SIG-M5 (cell line): ENCODE results near the gene GJB2.

Source experiments
- DNase-seq: peaks from one replicate; lab custom pipeline; 2025; lab: John Stamatoyannopoulos, UW

Gene GJB2

GRCh38 chr13:20192158-20192835, 441 bp downstream of the GJB2 start:
- DNase-seq, result no peak

DNA sequence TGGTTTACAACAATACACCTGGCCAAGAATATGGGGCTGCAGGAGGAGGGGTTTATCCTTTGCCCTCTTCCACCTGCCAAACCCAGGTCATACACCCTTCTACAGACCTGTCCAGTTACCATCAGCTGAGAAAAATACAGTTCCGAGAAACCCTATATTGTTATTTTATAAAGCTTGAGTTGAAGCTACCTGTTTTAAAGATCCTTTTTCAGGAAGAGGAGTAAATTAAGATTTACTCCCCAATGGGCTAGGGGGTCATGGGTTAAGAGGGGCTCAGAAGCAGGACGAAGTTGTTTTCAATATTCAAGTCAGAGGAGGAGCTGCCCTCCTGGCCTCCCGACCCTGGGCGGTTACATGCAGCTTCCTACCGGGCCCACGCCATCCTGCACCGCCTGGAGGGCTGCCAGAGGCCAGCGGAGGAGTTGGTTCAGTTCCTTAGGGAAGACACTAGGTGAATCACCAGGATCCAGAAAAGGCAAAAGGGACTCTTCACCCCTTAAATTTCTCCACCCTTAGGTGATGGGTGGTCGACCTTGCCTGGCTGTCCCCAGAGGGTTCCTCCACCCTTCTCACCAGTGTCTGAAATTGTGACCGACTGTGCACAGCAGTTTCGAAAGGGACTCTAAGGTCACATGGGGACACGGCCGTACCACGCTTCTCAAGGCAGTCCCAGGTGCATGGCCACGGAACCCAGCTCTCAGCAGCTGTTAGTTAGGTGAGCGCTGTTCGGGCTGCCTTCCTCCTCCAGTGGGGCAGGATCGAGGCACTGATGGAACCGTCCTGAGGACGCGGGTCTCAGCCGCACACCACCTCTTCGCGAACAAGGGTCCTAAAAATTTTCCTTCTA, 1.2 kb downstream of the GJB2 start:
- DNase-seq, result no peak

- no peak for DNase-seq
These were observed 2.0 kb downstream of the GJB2 start for GRCh38 chr13:20190481-20191310.

DNA sequence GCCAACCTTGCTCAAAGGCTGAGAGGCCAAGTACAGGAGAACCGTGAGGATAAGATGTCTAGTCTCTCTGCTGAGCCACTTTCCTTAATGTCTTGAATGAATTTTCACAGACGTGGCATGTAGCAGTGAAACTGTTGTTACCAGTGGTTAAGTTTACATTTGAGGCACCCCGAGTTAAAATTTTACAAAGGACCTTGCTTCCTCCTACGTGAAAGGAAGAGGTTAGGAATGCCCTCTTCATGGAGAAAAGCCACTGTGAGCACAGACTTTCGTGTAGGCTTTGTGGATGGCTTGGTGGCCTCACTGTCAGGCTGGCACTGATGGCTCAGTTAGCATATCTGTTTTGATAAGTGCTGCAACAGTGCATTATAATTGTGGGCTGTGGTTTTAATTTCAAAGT, 2.7 kb downstream of the GJB2 start:
- no peak for DNase-seq

- peak; percentile 52 for DNase-seq
These were observed 3.8 kb downstream of the GJB2 start for GRCh38 chr13:20188667-20189553.

DNA sequence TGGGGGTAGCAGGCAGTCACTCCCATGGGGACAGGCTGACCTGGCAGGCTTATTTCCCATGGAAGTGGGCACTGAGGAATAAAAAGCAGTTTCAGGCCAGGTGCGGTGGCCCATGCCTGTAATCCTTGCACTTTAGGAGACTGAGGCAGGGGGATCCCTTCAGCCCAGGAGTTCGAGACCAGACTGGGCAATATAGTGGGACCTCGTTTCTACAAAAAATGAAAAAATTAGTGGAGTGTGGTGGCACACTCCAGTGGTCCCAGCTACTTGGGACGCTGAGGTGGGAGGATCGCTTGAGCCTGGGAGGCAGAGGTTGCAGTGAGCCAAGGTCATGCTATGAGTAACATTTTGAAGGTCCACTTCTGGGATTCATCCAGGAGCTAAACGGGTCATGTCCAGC, 6.0 kb downstream of the GJB2 start:
- no peak for DNase-seq

DNA sequence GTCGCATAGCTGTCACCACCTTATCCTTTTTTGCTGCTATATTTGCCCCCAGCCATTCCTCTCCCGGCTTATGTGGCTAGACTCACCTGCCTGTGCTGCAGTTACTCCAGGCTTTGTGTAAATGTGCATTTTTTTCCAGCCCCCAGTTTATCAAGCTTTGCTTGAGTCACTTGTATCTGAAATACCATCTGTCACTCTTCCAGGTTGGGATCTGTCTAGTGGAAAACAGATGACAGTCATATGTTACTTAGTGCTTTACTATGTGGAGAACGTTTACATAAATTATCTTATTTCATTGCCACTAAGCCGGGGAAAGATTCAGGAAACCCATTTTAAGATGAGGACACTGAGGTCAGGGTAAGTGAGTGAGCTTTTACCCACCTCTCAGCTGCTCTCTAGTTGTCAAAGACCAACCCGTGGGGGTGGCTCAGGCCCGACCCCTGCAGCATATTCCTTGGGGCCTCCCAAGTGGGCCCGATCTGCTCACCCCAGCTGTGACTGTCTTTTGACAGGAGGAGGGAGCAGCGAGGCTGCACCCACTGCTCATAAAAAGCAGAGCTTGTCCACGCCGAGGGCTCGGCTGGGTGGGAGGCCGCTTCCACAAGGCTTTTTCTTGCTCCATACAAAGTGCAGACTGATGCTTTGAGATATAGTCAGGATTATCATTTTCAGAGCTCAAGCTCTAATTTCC, 7.2 kb downstream of the GJB2 start:
- no peak for DNase-seq

DNA sequence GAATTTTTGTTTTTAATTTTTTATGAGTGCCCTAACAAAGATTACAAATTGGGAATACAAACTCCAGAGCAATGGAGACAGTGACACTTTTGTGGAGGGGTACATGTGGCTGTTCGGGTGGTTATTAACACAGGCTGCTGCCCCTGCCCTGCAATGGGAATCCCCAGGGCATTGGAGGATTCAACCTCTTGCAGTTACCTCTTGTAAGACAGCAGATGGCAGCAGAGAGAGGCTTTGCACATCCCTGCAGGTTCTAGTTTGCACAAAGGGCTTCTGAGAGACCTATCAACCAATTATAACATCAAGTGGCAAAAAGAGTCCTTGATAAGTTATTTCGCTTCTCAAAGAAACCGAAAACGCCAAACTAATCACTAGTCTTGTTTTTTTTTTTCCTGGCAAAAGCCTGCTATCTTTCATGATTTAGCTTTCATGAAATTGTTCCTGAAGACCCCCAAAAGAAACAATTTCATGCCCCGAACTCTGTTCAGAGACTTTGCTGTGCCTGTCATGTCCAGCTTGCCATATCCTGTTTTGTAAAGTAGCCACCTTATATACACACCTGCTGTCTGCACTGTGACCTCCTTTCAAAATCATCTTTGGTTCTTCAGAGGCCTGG, 10.4 kb downstream of the GJB2 start:
- DNase-seq, result no peak

DNA sequence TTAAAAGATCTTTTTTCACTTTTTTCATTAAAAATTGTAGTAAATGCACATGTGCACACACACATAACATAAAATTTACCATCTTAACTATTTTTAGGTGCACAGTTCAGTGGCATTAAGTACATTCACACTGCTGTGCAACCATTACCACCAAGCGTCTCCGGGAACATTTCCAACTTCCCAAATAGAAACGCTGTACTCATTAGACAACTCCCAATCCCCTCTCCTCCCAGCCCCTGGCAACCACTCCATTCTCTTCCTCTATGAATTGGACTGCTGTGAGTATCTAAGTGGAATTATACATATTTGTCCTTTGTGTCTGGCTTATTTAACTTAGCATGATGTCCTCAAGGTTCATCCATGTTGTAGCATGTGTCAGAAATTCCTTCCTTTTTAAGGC, 11.6 kb downstream of the GJB2 start:
- DNase-seq, result no peak

GRCh38 chr13:20178156-20178555, 14.6 kb downstream of the GJB2 start:
- DNase-seq, result no peak

DNA sequence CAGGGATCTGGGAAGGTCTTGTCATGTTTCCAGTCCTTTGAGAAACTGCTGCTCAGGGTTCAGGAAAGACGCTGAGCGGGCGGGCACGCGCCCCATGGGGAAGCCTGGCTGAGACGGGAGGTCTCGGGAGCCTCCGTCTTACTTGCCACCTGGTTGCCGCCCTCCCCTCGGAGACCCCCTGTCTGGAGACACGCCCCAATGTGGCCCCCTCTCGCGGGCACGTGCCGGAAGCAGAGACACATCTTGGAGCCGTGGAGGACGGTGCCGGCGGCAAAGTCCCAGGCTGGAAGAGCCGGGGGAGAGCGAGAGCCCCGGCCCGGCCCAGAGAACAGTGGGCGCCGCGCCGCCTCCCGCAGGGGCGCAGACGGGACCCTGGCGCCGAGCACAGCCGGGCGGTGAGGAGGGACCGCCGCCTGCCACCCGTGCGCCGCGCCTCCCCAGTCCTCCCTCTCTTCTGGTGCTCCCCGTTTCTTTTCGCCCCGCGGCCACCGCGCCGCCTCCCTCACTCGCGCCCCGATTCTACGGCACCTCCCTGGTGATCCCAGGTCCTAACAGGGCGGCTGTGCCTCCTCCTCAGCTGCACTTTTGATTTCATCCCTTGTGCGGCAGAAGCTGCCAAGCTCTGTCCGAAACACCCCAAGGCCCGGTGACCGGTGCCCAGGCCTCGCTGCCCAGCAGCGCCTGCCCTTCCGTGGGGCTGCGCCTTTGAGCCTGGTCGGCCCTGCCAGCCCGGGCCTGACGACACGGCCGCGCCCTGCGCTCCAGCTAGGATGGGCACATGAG, 15.5 kb downstream of the GJB2 start:
- no peak for DNase-seq

- no peak for DNase-seq
These were observed 16.7 kb downstream of the GJB2 start for GRCh38 chr13:20175907-20176652.

GRCh38 chr13:20175406-20175794, 17.3 kb downstream of the GJB2 start:
- DNase-seq, result no peak

GRCh38 chr13:20174656-20175405, 17.9 kb downstream of the GJB2 start:
- peak; percentile 61 for DNase-seq

- DNase-seq, result no peak
These were observed 19.5 kb downstream of the GJB2 start for GRCh38 chr13:20173116-20173746.

- no peak for DNase-seq
These were observed 21.4 kb downstream of the GJB2 start for GRCh38 chr13:20171364-20171763.

DNA sequence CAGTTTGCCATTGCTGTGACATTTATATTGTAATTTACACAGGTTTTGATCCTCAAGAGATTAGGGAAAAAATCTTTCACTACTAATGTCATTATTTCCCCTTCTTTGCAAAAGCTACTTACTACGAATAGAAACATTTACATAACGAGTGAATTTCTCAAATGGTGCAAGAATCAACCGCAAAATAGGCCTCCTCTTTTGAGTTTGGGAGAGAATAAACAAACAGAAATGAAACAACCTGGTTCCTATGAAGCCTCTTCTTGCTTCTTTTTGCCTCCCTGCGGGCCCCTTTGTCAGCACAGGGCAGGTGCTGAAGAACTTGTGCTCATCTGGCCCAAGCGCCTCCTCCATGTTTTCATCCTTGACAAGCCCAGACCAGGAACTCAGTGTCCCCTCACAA, 21.8 kb downstream of the GJB2 start:
- DNase-seq, result peak; percentile 65

DNA sequence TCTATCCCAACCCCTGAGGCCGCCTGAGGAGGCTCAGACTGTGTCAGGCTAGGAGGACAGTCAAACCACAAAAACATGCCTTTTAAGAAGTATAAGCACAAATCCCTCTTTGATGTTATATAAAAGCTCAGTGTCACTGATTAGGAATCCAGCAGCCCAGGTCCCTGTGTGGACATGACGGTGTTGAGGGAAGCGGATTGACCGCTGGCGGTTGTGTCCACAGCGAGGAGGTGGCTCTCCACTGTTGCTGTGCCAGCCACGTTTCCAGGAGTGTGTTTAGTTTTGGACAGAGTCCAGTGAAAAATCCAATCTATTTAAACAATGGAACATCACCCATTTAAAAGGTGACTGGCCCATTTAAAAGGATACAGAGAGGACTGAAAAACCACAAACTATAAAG, 24.3 kb downstream of the GJB2 start:
- DNase-seq, result no peak
